A549 (cell line): ENCODE measurements around the gene CKLF.

Experiments used
- CHD2 ChIP-seq: fragments of 150-350 bp; IDR thresholded peaks from 2 replicates; pipeline ENCODE4 v1.6.1; 2014; ENCODE audit warnings: low read length; ENCODE audit not compliant: partially characterized antibody
- CTCF ChIP-seq: fragments of >200 bp; sonication (Bioruptor Twin); formaldehyde crosslinking; IDR thresholded peaks from 3 replicates; pipeline ENCODE4 v1.5.1; 2016
- EP300 ChIP-seq, 2 experiments: fragments of >200 bp; sonication (Bioruptor Twin); formaldehyde crosslinking; IDR thresholded peaks; 2 replicates in 1 of 2; 3 replicates in 1 of 2; pipeline ENCODE4 v1.6.1; 2016 to 2017
- GATA3 ChIP-seq: IDR thresholded peaks from 2 replicates; pipeline ENCODE4 v1.6.1; 2012; ENCODE audit warnings: borderline replicate concordance
- MAFK ChIP-seq: fragments of 450-650 bp; IDR thresholded peaks from 2 replicates; pipeline ENCODE4 v1.6.1; 2014; ENCODE audit not compliant: partially characterized antibody
- POLR2A ChIP-seq: IDR thresholded peaks from 2 replicates; pipeline ENCODE4 v1.6.1; 2012; ENCODE audit warnings: mild to moderate bottlenecking, low read length
- RCOR1 ChIP-seq: fragments of 150-350 bp; IDR thresholded peaks from 2 replicates; pipeline ENCODE4 v1.6.1; 2014; ENCODE audit warnings: antibody characterized with exemption, low read length, low read depth

- no peak for TF ChIP-seq POLR2A
- peak; percentile 70 for TF ChIP-seq CTCF
- TF ChIP-seq EP300 (IDR thresholded peaks at IDR 0.05) = peak in 1 of 2 experiments; percentile 15; a peak in 1 of 5 replicates
- TF ChIP-seq GATA3 = peak; percentile 55; the same call in 1 of the 2 replicates
- TF ChIP-seq RCOR1 = no peak
- TF ChIP-seq MAFK = no peak
- TF ChIP-seq CHD2 = no peak
These were observed 36.5 kb upstream of the CKLF start for GRCh38 chr16:66515596-66516508.
